Heart right ventricle (tissue), 16 donors: ENCODE measurements around the gene RPS29. TPM values are rescaled to one million over a fixed set of nuclear protein-coding genes. Genes with fewer than 3 reads are reported as not detected.

Source experiments
- ATAC-seq, 8 donors: fragments of 200-7000 bp; cut with Tn5 transposase; one replicate each; pipeline ENCODE4 v1.9.1; 2020; ENCODE audit warnings: mild to moderate bottlenecking in 8 of 8, moderate library complexity in 8 of 8, moderate number of reproducible peaks in 1 of 8
- DNase-seq, 2 donors: peaks; one replicate each; pipeline ENCODE4 v3.0.0-alpha.2; 2020
- H3K27ac ChIP-seq, 10 donors: fragments of 200-600 bp; sonication (generic) in 2 of 10; one replicate each; pipeline versions ENCODE4 v1.5.0 to v1.8.0; 2020 to 2022; ENCODE audit warnings: mild to moderate bottlenecking in 3 of 10
- H3K27me3 ChIP-seq, 7 donors: fragments of 200-600 bp; one replicate each; pipeline ENCODE4 v1.8.0; 2021 to 2022; ENCODE audit warnings: mild to moderate bottlenecking in 2 of 7
- H3K36me3 ChIP-seq, 9 donors: fragments of 200-600 bp; sonication (generic) in 1 of 9; one replicate each; pipeline versions ENCODE4 v1.5.0 to v1.8.0; 2020 to 2022; ENCODE audit warnings: mild to moderate bottlenecking in 2 of 9
- H3K4me1 ChIP-seq, 9 donors: fragments of 200-600 bp; sonication (generic) in 1 of 9; one replicate each; pipeline versions ENCODE4 v1.5.0 to v1.8.0; 2020 to 2022; ENCODE audit warnings: mild to moderate bottlenecking in 4 of 9
- H3K4me3 ChIP-seq, 10 donors: fragments of 200-600 bp; sonication (generic) in 2 of 10; one replicate each; pipeline versions ENCODE4 v1.5.0 to v1.8.0; 2020 to 2022; ENCODE audit warnings: mild to moderate bottlenecking in 7 of 10, moderate library complexity in 2 of 10
- H3K9me3 ChIP-seq, 11 donors: fragments of 200-600 bp in 10 of 11; sonication (generic) in 2 of 11; one replicate each; pipeline versions ENCODE4 v1.5.0 to v1.8.0; 2013 to 2022; ENCODE audit warnings: mild to moderate bottlenecking in 2 of 11, control low read depth in 1 of 11, moderate library complexity in 1 of 11
- WGBS, 2 donors: extraction: QIAGEN DNeasy Blood & Tissue Kit; methylation state at CpG; one replicate each; pipeline ENCODE4 v1.1.7; 2013; ENCODE audit warnings: inconsistent platforms in 1 of 2; 5-methylcytosine and 5-hydroxymethylcytosine counted together
- intact Hi-C, 10 donors: fragments of 100-400 bp; cut with DNase I; formaldehyde crosslinking; loops; one replicate each; pipeline versions ENCODE4 v1.11.1 to v1.14.2; 2022
- polyA plus RNA-seq, 2 donors: library from polyadenylated mRNA; stranded (reverse); fragments of 200-250 nt; gene quantifications; one replicate each; pipeline ENCODE4 v1.2.3, GENCODE V29; 2013
- total RNA-seq, 10 donors: library from RNA; stranded (reverse); fragmentation: NEBNext Ultra II Directional in 3 of 10; extraction: Animal tissue kit (Norgen Biotek cat#: 25700) in 3 of 10; gene quantifications; one replicate each; pipeline versions ENCODE4 v1.2.1 to v1.2.4, GENCODE V29; 2021 to 2023
- TF ChIP-seq, protein P1 (sequence below), 9 donors: fragments of 200-600 bp; sonication (generic) in 2 of 9; IDR thresholded peaks; one replicate each; pipeline versions ENCODE4 v1.5.0 to v1.8.0; 2021 to 2022; ENCODE audit warnings: antibody characterized with exemption in 9 of 9, mild to moderate bottlenecking in 5 of 9, moderate library complexity in 1 of 9
- donor health status: Arrhythmogenic right ventricular cardiomyopathy.
- donor health status: ischemic (EF 13 %, LVEDD 7.1; RV severe dilation, severe dysfunction).
- donor health status: healthy with polysubstance abuse.
- donor health status: DM: no; HTN: yes; CAD: no.
- donor health status: DM: no; HTN: no; CAD: no.
- donor health status: ischemic (EF 25% LVEDD 6.9; RV normal size, moderate dysfunction).
- donor health status: ischemic (EF 25% LVEDD 5.7; RV mildly dilated, moderate dysfunction).
- donor health status: healthy.
- donor health status: DM: yes; HTN: yes; CAD: no.
- donor health status: Ischemic cardiomyopathy.
- donor health status: ischemic (EF 35%, LVEDD 5.7; RV mildly dilated, moderate dysfunction).
- donor health status: nonischemic (EF 11% LVEDD 7.7; RV severe dilation, severe dysfunction).
- donor health status: DM: yes; HTN: yes; CAD: no.
- donor health status: PGD.
- donor health status: ischemic (EF 29% LVEDD 5.4; RV normal size, mild dysfunction).
- donor health status: nonischemic (EF 23%, LVEDD 6.1; RV moderate dilation, normal function).

RPS29 gene
- total and polyA plus RNA-seq, 12 donors: 619 to 2,979 (median 752) TPM

GRCh38 chr14:49538852-49539251 lies 47.3 kb downstream of the RPS29 start:
- Histone ChIP-seq H3K27me3 (no peaks in the 10 kb centered on the region), H3K4me3 (no peak overlapping the region), H3K9me3 (peaks cover 0 to 7% (median 0%) of the 10 kb centered on the region in 11 donors), H3K27ac (no peak overlapping the region), H3K4me1 (no peaks in the 10 kb centered on the region), H3K36me3 (no peaks in the 10 kb centered on the region)
- DNase-seq (no peak), ATAC-seq (no peak)
- TF ChIP-seq, protein P1, sequence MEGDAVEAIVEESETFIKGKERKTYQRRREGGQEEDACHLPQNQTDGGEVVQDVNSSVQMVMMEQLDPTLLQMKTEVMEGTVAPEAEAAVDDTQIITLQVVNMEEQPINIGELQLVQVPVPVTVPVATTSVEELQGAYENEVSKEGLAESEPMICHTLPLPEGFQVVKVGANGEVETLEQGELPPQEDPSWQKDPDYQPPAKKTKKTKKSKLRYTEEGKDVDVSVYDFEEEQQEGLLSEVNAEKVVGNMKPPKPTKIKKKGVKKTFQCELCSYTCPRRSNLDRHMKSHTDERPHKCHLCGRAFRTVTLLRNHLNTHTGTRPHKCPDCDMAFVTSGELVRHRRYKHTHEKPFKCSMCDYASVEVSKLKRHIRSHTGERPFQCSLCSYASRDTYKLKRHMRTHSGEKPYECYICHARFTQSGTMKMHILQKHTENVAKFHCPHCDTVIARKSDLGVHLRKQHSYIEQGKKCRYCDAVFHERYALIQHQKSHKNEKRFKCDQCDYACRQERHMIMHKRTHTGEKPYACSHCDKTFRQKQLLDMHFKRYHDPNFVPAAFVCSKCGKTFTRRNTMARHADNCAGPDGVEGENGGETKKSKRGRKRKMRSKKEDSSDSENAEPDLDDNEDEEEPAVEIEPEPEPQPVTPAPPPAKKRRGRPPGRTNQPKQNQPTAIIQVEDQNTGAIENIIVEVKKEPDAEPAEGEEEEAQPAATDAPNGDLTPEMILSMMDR (IDR thresholded peaks at IDR 0.05): no peak
- intact Hi-C loops: no loop called here
- 88 to 92% methylated on average over 4 of the region's 4 CpGs for WGBS, 2 donors

Other genes with a start within 250 kb of the RPS29 start
- 10 to 100 TPM in 1 of 10 donors, 1 to 10 TPM in 9; 2.7 to 38.4 (median 7.0) TPM for gene LRR1, start 12.6 kb upstream of the RPS29 start, total RNA-seq
- 1 to 10 TPM; 3.3 to 5.7 TPM for gene LRR1, start 12.6 kb upstream of the RPS29 start, polyA plus RNA-seq
- gene RPL36AL, start 34.2 kb upstream of the RPS29 start, total RNA-seq: 100 to 1,000 TPM; 103 to 164 (median 127) TPM
- 100 to 1,000 TPM; 253 to 562 TPM for gene RPL36AL, start 34.2 kb upstream of the RPS29 start, polyA plus RNA-seq
- gene MGAT2, start 34.4 kb upstream of the RPS29 start, total RNA-seq: 10 to 100 TPM in 9 of 10 donors, 1 to 10 TPM in 1; 9.7 to 23.4 (median 14.3) TPM
- 10 to 100 TPM in 1 of 2 donors, 1 to 10 TPM in 1; 6.1 to 18.9 TPM for gene MGAT2, start 34.4 kb upstream of the RPS29 start, polyA plus RNA-seq
- 1 to 10 TPM; 4.1 to 6.9 (median 4.6) TPM for gene DNAAF2, start 48.9 kb upstream of the RPS29 start, total RNA-seq
- gene DNAAF2, start 48.9 kb upstream of the RPS29 start, polyA plus RNA-seq: 1 to 10 TPM; 2.9 to 5.3 TPM
- 1 to 10 TPM in 2 of 10 donors, under 1 TPM in 8; 0.25 to 1.1 (median 0.64) TPM for gene POLE2, start 101.8 kb upstream of the RPS29 start, total RNA-seq
- 1 to 10 TPM; 1.3 to 2.0 TPM for gene POLE2, start 101.8 kb upstream of the RPS29 start, polyA plus RNA-seq
- 1 to 10 TPM; 5.0 to 8.1 (median 7.4) TPM for gene KLHDC1, start 106.7 kb upstream of the RPS29 start, total RNA-seq
- gene KLHDC1, start 106.7 kb upstream of the RPS29 start, polyA plus RNA-seq: 1 to 10 TPM in 1 of 2 donors, under 1 TPM in 1; 0.99 to 6.9 TPM
- 100 to 1,000 TPM in 1 of 10 donors, 10 to 100 TPM in 9; 68.9 to 106 (median 83.8) TPM for gene KLHDC2, start 181.8 kb upstream of the RPS29 start, total RNA-seq
- 10 to 100 TPM; 40.2 to 41.7 TPM for gene KLHDC2, start 181.8 kb upstream of the RPS29 start, polyA plus RNA-seq